ENCODE results near the gene NUAK1.

The NUAK1 gene

GRCh38 chr12:106163712-106164111 lies 25.0 kb upstream of the NUAK1 start:
- Mint-ChIP-seq H3K4me1 (ENCODE audit: low read depth in 2 of 2) (no peaks in the 10 kb centered on the region), H3K9me3 (peaks cover 0 to 3% of the 10 kb centered on the region in 2 donors), H3K27me3 (peaks cover 58 to 63% of the 10 kb centered on the region in 2 donors), H3K36me3 (ENCODE audit: insufficient read depth) (no peaks in the 10 kb centered on the region), H3K27ac (no peak overlapping the region), H3K4me3 (no peak overlapping the region)
- DNase-seq (no peak), ATAC-seq (replicated peaks) (no peak)

GRCh38 chr12:106161491-106161890 lies 22.7 kb upstream of the NUAK1 start:
- ATAC-seq (replicated peaks), result no peak
- Mint-ChIP-seq H3K36me3 (ENCODE audit: insufficient read depth) (no peaks in the 10 kb centered on the region), H3K9me3 (no peaks in the 10 kb centered on the region), H3K27me3 (peaks cover 50 to 62% of the 10 kb centered on the region in 2 donors), H3K27ac (no peak overlapping the region), H3K4me1 (ENCODE audit: low read depth in 2 of 2) (no peaks in the 10 kb centered on the region), H3K4me3 (no peak overlapping the region)
- DNase-seq, result no peak

GRCh38 chr12:106160915-106161314 lies 22.2 kb upstream of the NUAK1 start:
- Mint-ChIP-seq H3K27ac (no peak overlapping the region), H3K4me3 (no peak overlapping the region), H3K27me3 (peaks cover 45 to 62% of the 10 kb centered on the region in 2 donors), H3K9me3 (no peaks in the 10 kb centered on the region), H3K4me1 (ENCODE audit: low read depth in 2 of 2) (no peaks in the 10 kb centered on the region), H3K36me3 (ENCODE audit: insufficient read depth) (no peaks in the 10 kb centered on the region)
- no peak for ATAC-seq (replicated peaks)
- DNase-seq, result no peak

GRCh38 chr12:106157802-106158201 lies 19.0 kb upstream of the NUAK1 start:
- DNase-seq (no peak), ATAC-seq (replicated peaks) (no peak)
- Mint-ChIP-seq H3K36me3 (ENCODE audit: insufficient read depth) (no peaks in the 10 kb centered on the region), H3K27me3 (peaks cover 26 to 42% of the 10 kb centered on the region in 2 donors), H3K4me1 (ENCODE audit: low read depth in 2 of 2) (no peaks in the 10 kb centered on the region), H3K27ac (no peak overlapping the region), H3K9me3 (no peaks in the 10 kb centered on the region), H3K4me3 (no peak overlapping the region)

GRCh38 chr12:106154751-106155273 lies 16.1 kb upstream of the NUAK1 start:
- Mint-ChIP-seq H3K4me3 (no peak overlapping the region), H3K27ac (no peak overlapping the region), H3K36me3 (ENCODE audit: insufficient read depth) (no peaks in the 10 kb centered on the region), H3K9me3 (no peaks in the 10 kb centered on the region), H3K4me1 (ENCODE audit: low read depth in 2 of 2) (no peaks in the 10 kb centered on the region), H3K27me3 (peaks cover 9 to 31% of the 10 kb centered on the region in 2 donors)
- DNase-seq (no peak), ATAC-seq (replicated peaks) (no peak)

GRCh38 chr12:106152334-106152733 lies 13.6 kb upstream of the NUAK1 start:
- ATAC-seq (replicated peaks) (no peak), DNase-seq (no peak)
- no peaks in the 10 kb centered on the region for H3K9me3 Mint-ChIP-seq
- peaks cover 15 to 35% of the 10 kb centered on the region in 2 donors for H3K27me3 Mint-ChIP-seq
- no peak overlapping the region for H3K27ac Mint-ChIP-seq
- no peak overlapping the region for H3K4me3 Mint-ChIP-seq
- no peaks in the 10 kb centered on the region for H3K36me3 Mint-ChIP-seq (ENCODE audit: insufficient read depth)
- no peaks in the 10 kb centered on the region for H3K4me1 Mint-ChIP-seq (ENCODE audit: low read depth in 2 of 2)

GRCh38 chr12:106150555-106150954 lies 11.8 kb upstream of the NUAK1 start:
- no peak for DNase-seq
- Mint-ChIP-seq H3K36me3 (ENCODE audit: insufficient read depth) (no peaks in the 10 kb centered on the region), H3K27ac (no peak overlapping the region), H3K9me3 (no peaks in the 10 kb centered on the region), H3K27me3 (peaks cover 21 to 32% of the 10 kb centered on the region in 2 donors), H3K4me3 (no peak overlapping the region), H3K4me1 (ENCODE audit: low read depth in 2 of 2) (no peaks in the 10 kb centered on the region)
- ATAC-seq (replicated peaks), result no peak

- Mint-ChIP-seq H3K27me3 (peaks cover 22 to 33% of the 10 kb centered on the region in 2 donors), H3K27ac (no peak overlapping the region), H3K4me3 (no peak overlapping the region), H3K4me1 (ENCODE audit: low read depth in 2 of 2) (no peaks in the 10 kb centered on the region), H3K9me3 (no peaks in the 10 kb centered on the region), H3K36me3 (ENCODE audit: insufficient read depth) (no peaks in the 10 kb centered on the region)
- no peak for ATAC-seq (replicated peaks)
- no peak for DNase-seq
Observed at GRCh38 chr12:106149096-106149784, 10.5 kb upstream of the NUAK1 start.

- no peak for DNase-seq
- no peak overlapping the region for H3K4me3 Mint-ChIP-seq
- H3K9me3 Mint-ChIP-seq, result no peaks in the 10 kb centered on the region
- H3K36me3 Mint-ChIP-seq (ENCODE audit: insufficient read depth), result no peaks in the 10 kb centered on the region
- H3K4me1 Mint-ChIP-seq (ENCODE audit: low read depth in 2 of 2), result no peaks in the 10 kb centered on the region
- ATAC-seq (replicated peaks), result no peak
- H3K27me3 Mint-ChIP-seq, result peaks cover 15 to 36% of the 10 kb centered on the region in 2 donors
- no peak overlapping the region for H3K27ac Mint-ChIP-seq
Observed at GRCh38 chr12:106147956-106148355, 9.2 kb upstream of the NUAK1 start.

GRCh38 chr12:106146987-106147386 lies 8.2 kb upstream of the NUAK1 start:
- H3K4me3 Mint-ChIP-seq, result no peak overlapping the region
- H3K27ac Mint-ChIP-seq, result no peak overlapping the region
- ATAC-seq (replicated peaks), result no peak
- H3K9me3 Mint-ChIP-seq, result no peaks in the 10 kb centered on the region
- no peaks in the 10 kb centered on the region for H3K4me1 Mint-ChIP-seq (ENCODE audit: low read depth in 2 of 2)
- no peak for DNase-seq
- no peaks in the 10 kb centered on the region for H3K36me3 Mint-ChIP-seq (ENCODE audit: insufficient read depth)
- H3K27me3 Mint-ChIP-seq, result peaks cover 15 to 46% of the 10 kb centered on the region in 2 donors

- H3K36me3 Mint-ChIP-seq (ENCODE audit: insufficient read depth), result no peaks in the 10 kb centered on the region
- DNase-seq, result no peak
- no peak for ATAC-seq (replicated peaks)
- H3K27ac Mint-ChIP-seq, result no peak overlapping the region
- no peak overlapping the region for H3K4me3 Mint-ChIP-seq
- H3K9me3 Mint-ChIP-seq, result no peaks in the 10 kb centered on the region
- no peaks in the 10 kb centered on the region for H3K4me1 Mint-ChIP-seq (ENCODE audit: low read depth in 2 of 2)
- H3K27me3 Mint-ChIP-seq, result peaks cover 26 to 58% of the 10 kb centered on the region in 2 donors
Observed at GRCh38 chr12:106145539-106146447, 7.0 kb upstream of the NUAK1 start.

GRCh38 chr12:106144847-106145246 lies 6.1 kb upstream of the NUAK1 start:
- H3K4me1 Mint-ChIP-seq (ENCODE audit: low read depth in 2 of 2), result no peaks in the 10 kb centered on the region
- H3K27ac Mint-ChIP-seq, result no peak overlapping the region
- DNase-seq (no peak), ATAC-seq (replicated peaks) (no peak)
- peaks cover 36 to 59% of the 10 kb centered on the region in 2 donors for H3K27me3 Mint-ChIP-seq
- no peak overlapping the region for H3K4me3 Mint-ChIP-seq
- H3K9me3 Mint-ChIP-seq, result no peaks in the 10 kb centered on the region
- no peaks in the 10 kb centered on the region for H3K36me3 Mint-ChIP-seq (ENCODE audit: insufficient read depth)

- no peak for ATAC-seq (replicated peaks)
- Mint-ChIP-seq H3K4me1 (ENCODE audit: low read depth in 2 of 2) (peaks cover 5% of the 10 kb centered on the region in 2 donors), H3K27ac (no peak overlapping the region), H3K4me3 (no peak overlapping the region), H3K27me3 (peaks cover 34 to 59% of the 10 kb centered on the region in 2 donors), H3K9me3 (no peaks in the 10 kb centered on the region), H3K36me3 (ENCODE audit: insufficient read depth) (no peaks in the 10 kb centered on the region)
- DNase-seq, result no peak
Observed at GRCh38 chr12:106142591-106143261, 4.0 kb upstream of the NUAK1 start.
